GM21423 (cell line): ENCODE results near the gene MTMR10.

Experiments used
- ATAC-seq: cut with Tn5 transposase; IDR thresholded peaks from one replicate; pipeline ENCODE4 v1.9.1; 2021; ENCODE audit warnings: mild to moderate bottlenecking, moderate library complexity; ENCODE audit not compliant: unreplicated experiment

MTMR10 gene

GRCh38 chr15:30962079-30962478 lies 29.3 kb downstream of the MTMR10 start:
- ATAC-seq, result no peak

- ATAC-seq, result no peak
Measured at GRCh38 chr15:30958219-30958618, 33.2 kb downstream of the MTMR10 start.

- no peak for ATAC-seq
Measured at GRCh38 chr15:30956216-30957124, 35.0 kb downstream of the MTMR10 start.

- no peak for ATAC-seq
Measured at GRCh38 chr15:30954674-30955073, 36.8 kb downstream of the MTMR10 start.

GRCh38 chr15:30953731-30954378 lies 37.6 kb downstream of the MTMR10 start:
- no peak for ATAC-seq

- ATAC-seq, result no peak
Measured at GRCh38 chr15:30953183-30953582, 38.2 kb downstream of the MTMR10 start.

- ATAC-seq, result no peak
Measured at GRCh38 chr15:30943654-30944335, 47.6 kb downstream of the MTMR10 start.

GRCh38 chr15:30941520-30941919 lies 49.9 kb downstream of the MTMR10 start:
- ATAC-seq, result no peak

- no peak for ATAC-seq
Measured at GRCh38 chr15:30940359-30940758, 51.1 kb downstream of the MTMR10 start.

GRCh38 chr15:30939161-30939560 lies 52.3 kb downstream of the MTMR10 start:
- no peak for ATAC-seq

GRCh38 chr15:30933293-30933692 lies 58.1 kb downstream of the MTMR10 start:
- ATAC-seq, result no peak

GRCh38 chr15:30930422-30930821 lies 61.0 kb downstream of the MTMR10 start:
- ATAC-seq, result no peak

GRCh38 chr15:30929982-30930381 lies 61.4 kb downstream of the MTMR10 start:
- ATAC-seq, result no peak

- no peak for ATAC-seq
Measured at GRCh38 chr15:30929064-30929669, 62.3 kb downstream of the MTMR10 start.

- ATAC-seq, result no peak
Measured at GRCh38 chr15:30928076-30928475, 63.4 kb downstream of the MTMR10 start.

- ATAC-seq, result no peak
Measured at GRCh38 chr15:30927148-30927761, 64.2 kb downstream of the MTMR10 start.

- no peak for ATAC-seq
Measured at GRCh38 chr15:30926161-30926560, 65.3 kb downstream of the MTMR10 start.

GRCh38 chr15:30925686-30926085 lies 65.7 kb downstream of the MTMR10 start:
- ATAC-seq, result no peak

- ATAC-seq, result no peak
Measured at GRCh38 chr15:30924353-30924752, 67.1 kb downstream of the MTMR10 start.

GRCh38 chr15:30923429-30923828 lies 68.0 kb downstream of the MTMR10 start:
- ATAC-seq, result no peak
